SU-DHL-6 (cell line): ENCODE data around the gene PITX3.

Source experiments
- CTCF ChIP-seq: fragments of 200-600 bp; sonication (generic); IDR thresholded peaks from one replicate; pipeline ENCODE4 v1.5.1; 2017; ENCODE audit warnings: antibody characterized with exemption, mild to moderate bottlenecking, low read length, moderate library complexity; ENCODE audit not compliant: insufficient read depth, poor library complexity, severe bottlenecking
- EZH2phosphoT487 ChIP-seq: fragments of 200-600 bp; sonication (generic), shearing (Covaris generic); conservative IDR thresholded peaks from 2 replicates; pipeline ENCODE4 v1.6.1; 2018; ENCODE audit warnings: mild to moderate bottlenecking, antibody characterized with exemption, low read length, moderate library complexity, mixed read lengths

DNA sequence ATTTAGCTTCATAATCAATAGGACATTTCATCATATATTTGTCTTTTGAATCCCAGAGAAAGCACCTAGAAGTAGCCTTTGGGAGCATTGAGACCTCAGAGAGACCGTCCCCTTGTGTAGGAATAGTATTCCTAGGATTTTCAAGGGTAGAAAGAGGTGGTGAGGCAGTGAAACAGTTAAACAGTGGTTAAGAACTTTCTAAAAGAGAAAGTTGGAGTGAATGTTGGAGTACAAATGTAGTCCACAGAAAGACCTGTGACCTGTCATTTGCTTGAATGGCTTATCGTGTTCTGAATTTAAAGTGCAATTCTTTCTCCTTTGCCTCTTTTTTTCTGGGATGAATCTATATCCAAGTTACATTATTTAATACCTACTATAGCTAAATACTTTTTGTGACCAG, 34.0 kb upstream of the PITX3 start:
- TF ChIP-seq CTCF, result no peak
- no peak for TF ChIP-seq EZH2phosphoT487
